C4-2B (cell line): Measurements from ENCODE around the gene CUX1.

Experiments used
- ZFX ChIP-seq: fragments of 450-650 bp; IDR thresholded peaks from 2 replicates; pipeline ENCODE4 v1.6.1; 2017
- TF ChIP-seq, protein P1 (sequence below): fragments of 450-650 bp; conservative IDR thresholded peaks from 2 replicates; pipeline ENCODE4 v1.5.1; 2017; ENCODE audit warnings: mild to moderate bottlenecking

DNA sequence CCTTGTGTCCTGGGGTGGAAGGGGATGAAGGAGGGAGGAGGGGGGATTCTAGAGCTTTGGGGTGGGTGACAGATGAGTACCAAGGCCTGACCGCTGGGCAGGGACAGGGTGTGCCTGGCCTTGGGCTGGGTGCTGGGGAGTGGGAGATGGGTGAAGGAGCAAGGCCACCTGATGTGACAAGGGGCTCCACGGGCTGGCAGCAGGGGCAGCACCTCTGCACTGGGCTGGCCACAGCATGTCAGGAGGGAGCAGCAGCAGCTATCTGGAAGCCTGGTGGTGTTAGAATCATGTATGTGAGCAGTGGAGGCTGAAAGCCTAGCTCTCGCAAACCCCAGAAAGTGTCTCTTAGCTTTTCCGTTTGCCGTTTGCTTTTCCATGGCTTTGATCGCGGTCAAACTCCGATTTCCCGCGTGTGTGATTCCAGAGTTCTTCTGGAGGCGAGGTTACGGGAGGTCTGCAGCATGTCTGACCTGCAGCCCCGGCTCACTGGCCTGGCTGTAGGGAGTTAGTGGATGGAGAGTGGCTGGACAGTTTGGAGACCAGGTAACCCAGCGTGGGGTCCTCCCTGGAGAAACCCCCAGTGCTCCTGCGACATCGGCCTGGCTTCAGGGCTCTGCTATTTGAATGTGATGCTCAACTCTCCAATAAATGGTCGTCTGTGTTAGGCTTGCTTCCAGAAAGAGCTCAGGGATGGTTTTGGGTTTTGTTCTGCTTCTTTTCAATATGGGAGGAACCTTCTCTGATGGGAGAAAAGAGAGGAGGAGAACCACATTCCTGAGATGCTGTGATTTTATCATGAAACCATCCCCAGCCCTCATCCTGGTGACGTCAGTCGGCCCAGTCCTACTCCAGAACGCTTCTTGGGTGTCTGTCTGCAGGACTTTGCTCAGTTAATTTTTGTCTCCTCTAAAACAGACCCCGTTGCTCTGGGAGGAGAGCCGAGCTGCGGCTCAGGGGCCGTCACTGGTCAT lies 105.5 kb downstream of the CUX1 start:
- TF ChIP-seq, protein P1, sequence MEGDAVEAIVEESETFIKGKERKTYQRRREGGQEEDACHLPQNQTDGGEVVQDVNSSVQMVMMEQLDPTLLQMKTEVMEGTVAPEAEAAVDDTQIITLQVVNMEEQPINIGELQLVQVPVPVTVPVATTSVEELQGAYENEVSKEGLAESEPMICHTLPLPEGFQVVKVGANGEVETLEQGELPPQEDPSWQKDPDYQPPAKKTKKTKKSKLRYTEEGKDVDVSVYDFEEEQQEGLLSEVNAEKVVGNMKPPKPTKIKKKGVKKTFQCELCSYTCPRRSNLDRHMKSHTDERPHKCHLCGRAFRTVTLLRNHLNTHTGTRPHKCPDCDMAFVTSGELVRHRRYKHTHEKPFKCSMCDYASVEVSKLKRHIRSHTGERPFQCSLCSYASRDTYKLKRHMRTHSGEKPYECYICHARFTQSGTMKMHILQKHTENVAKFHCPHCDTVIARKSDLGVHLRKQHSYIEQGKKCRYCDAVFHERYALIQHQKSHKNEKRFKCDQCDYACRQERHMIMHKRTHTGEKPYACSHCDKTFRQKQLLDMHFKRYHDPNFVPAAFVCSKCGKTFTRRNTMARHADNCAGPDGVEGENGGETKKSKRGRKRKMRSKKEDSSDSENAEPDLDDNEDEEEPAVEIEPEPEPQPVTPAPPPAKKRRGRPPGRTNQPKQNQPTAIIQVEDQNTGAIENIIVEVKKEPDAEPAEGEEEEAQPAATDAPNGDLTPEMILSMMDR = no peak
- no peak for TF ChIP-seq ZFX
